Common myeloid progenitor, CD34-positive (primary cell): ENCODE data around the gene TNIK.

ENCODE experiments used
- CTCF ChIA-PET: fragments of 350-600 bp; sonication (Branson Sonifier 250); formaldehyde crosslinking; loops from one replicate; lab custom pipeline; 2021; ENCODE audit warnings: antibody characterized with exemption; lab: Charles Lee
- POLR2A ChIA-PET: fragments of 350-600 bp; sonication (Branson Sonifier 250); formaldehyde crosslinking; loops from one replicate; lab custom pipeline; 2021; ENCODE audit warnings: antibody characterized with exemption; lab: Charles Lee
- DNase-seq, 3 donors: peaks; one replicate each; pipeline versions ENCODE4 v3.0.0 to v3.0.0-alpha.2; 2013
- H3K27ac ChIP-seq, 2 experiments: 1 replicate in 1 of 2; 2 replicates in 1 of 2; pipeline ENCODE4 v1.7.0; 2013; ENCODE audit warnings: inconsistent platforms in 2 of 2, low read length in 2 of 2, mild to moderate bottlenecking in 2 of 2, low read depth in 1 of 2, moderate library complexity in 1 of 2; ENCODE audit not compliant: severe bottlenecking in 2 of 2, insufficient read depth in 1 of 2, poor library complexity in 1 of 2
- H3K27me3 ChIP-seq, 5 experiments: replicated peaks in 2 of 5; 1 replicate in 3 of 5; 2 replicates in 2 of 5; pipeline versions ENCODE4 v1.6.1 to v1.7.0; 2013; ENCODE audit warnings: low read length in 4 of 5, mild to moderate bottlenecking in 2 of 5, moderate library complexity in 2 of 5, inconsistent platforms in 1 of 5; ENCODE audit not compliant: insufficient read depth in 5 of 5, control insufficient read depth in 4 of 5
- H3K36me3 ChIP-seq, 4 experiments: 1 replicate in 2 of 4; 2 replicates in 2 of 4; pipeline versions ENCODE4 v1.6.1 to v1.7.0; 2013; ENCODE audit warnings: low read length in 3 of 4, control low read depth in 1 of 4, mild to moderate bottlenecking in 1 of 4; ENCODE audit not compliant: control insufficient read depth in 4 of 4, insufficient read depth in 4 of 4
- H3K4me1 ChIP-seq, 4 experiments: 1 replicate in 3 of 4; 2 replicates in 1 of 4; pipeline versions ENCODE4 v1.6.1 to v1.7.1; 2013; ENCODE audit warnings: low read length in 3 of 4, mild to moderate bottlenecking in 3 of 4, control low read depth in 1 of 4, inconsistent platforms in 1 of 4, moderate library complexity in 1 of 4; ENCODE audit not compliant: control insufficient read depth in 4 of 4, insufficient read depth in 4 of 4; ENCODE audit errors: control extremely low read depth in 1 of 4
- H3K4me3 ChIP-seq, 7 experiments: 1 replicate in 4 of 7; 2 replicates in 3 of 7; pipeline versions ENCODE4 v1.5.1 to v1.7.0; 2013; ENCODE audit warnings: mild to moderate bottlenecking in 7 of 7, low read length in 6 of 7, moderate library complexity in 6 of 7, inconsistent platforms in 2 of 7, low read depth in 2 of 7, control low read depth in 1 of 7; ENCODE audit not compliant: insufficient read depth in 4 of 7, control insufficient read depth in 1 of 7; ENCODE audit errors: extremely low read depth in 1 of 7
- H3K9me3 ChIP-seq, 5 experiments: 1 replicate in 4 of 5; 2 replicates in 1 of 5; pipeline versions ENCODE4 v1.6.1 to v1.7.1; 2013; ENCODE audit warnings: low read length in 4 of 5, mild to moderate bottlenecking in 2 of 5, inconsistent platforms in 1 of 5, low read depth in 1 of 5, moderate library complexity in 1 of 5; ENCODE audit not compliant: control insufficient read depth in 4 of 5, insufficient read depth in 2 of 5; ENCODE audit errors: control extremely low read depth in 1 of 5
- WGBS: methylation state at CpG from one replicate; pipeline ENCODE4 v1.1.5; 2013; ENCODE audit not compliant: insufficient coverage; 5-methylcytosine and 5-hydroxymethylcytosine counted together

Gene TNIK

GRCh38 chr3:171264758-171265157 is 195.4 kb downstream of the TNIK start:
- WGBS, result 98% methylated on average over 6 of the region's 6 CpGs

GRCh38 chr3:171262431-171262830 is 197.8 kb downstream of the TNIK start:
- ChIA-PET CTCF (interaction anchor here (1.4 kb wide), 1 partner anchor 48 kb away, joined by 6 read pairs; no protein-coding TSS in a partner anchor), POLR2A (no interaction called here)
- H3K9me3 ChIP-seq, result no peaks in the 10 kb centered on the region

More at GRCh38 chr3:171264758-171265157, 195.4 kb downstream of the TNIK start:
- CTCF ChIA-PET, result no interaction called here
- no peak overlapping the region for H3K4me3 ChIP-seq
- no peak for DNase-seq
- H3K4me1 ChIP-seq, result peaks cover 7 to 51% (median 18%) of the 10 kb centered on the region in 4 experiments
- POLR2A ChIA-PET, result no interaction called here
- no peaks in the 10 kb centered on the region for H3K9me3 ChIP-seq
- H3K36me3 ChIP-seq, result no peaks in the 10 kb centered on the region
- H3K27ac ChIP-seq, result no peak overlapping the region
- no peaks in the 10 kb centered on the region for H3K27me3 ChIP-seq

DNA sequence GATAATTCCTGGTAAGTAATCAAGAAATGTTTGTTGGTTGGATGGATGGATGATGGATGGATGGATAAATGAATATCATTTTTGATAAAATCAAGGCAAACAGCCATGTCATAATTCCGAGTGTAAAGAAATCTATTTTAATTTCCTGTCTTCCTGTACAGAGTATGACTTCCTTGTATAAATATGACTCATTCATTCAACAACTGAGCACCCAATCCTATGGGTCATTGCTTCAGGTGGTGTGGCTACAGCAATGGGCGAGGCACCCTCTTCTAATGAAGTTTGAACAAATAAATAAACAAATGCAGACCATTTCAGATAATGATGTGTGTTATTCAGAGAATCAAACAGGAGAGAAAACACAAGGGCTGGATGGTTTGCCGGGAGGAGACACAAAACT is 198.7 kb downstream of the TNIK start:
- Histone ChIP-seq H3K9me3 (no peaks in the 10 kb centered on the region), H3K36me3 (no peaks in the 10 kb centered on the region), H3K4me3 (no peak overlapping the region), H3K27me3 (no peaks in the 10 kb centered on the region), H3K4me1 (peaks cover 0 to 36% (median 9%) of the 10 kb centered on the region in 4 experiments), H3K27ac (no peak overlapping the region)
- POLR2A ChIA-PET, result no interaction called here
- WGBS, result no CpG with 5 or more reads among the region's 3 CpGs
- DNase-seq, result no peak
- CTCF ChIA-PET, result interaction anchor here (1.4 kb wide), 1 partner anchor 49 kb away, joined by 6 read pairs; no protein-coding TSS in a partner anchor

More at GRCh38 chr3:171262431-171262830, 197.8 kb downstream of the TNIK start:
- no peaks in the 10 kb centered on the region for H3K36me3 ChIP-seq
- no CpG with 5 or more reads among the region's 1 CpG for WGBS
- no peak overlapping the region for H3K27ac ChIP-seq
- H3K4me1 ChIP-seq, result peaks cover 7 to 46% (median 15%) of the 10 kb centered on the region in 4 experiments
- DNase-seq, result no peak
- H3K27me3 ChIP-seq, result no peaks in the 10 kb centered on the region
- no peak overlapping the region for H3K4me3 ChIP-seq

- Histone ChIP-seq H3K9me3 (no peaks in the 10 kb centered on the region), H3K27ac (no peak overlapping the region), H3K27me3 (no peaks in the 10 kb centered on the region), H3K4me1 (peaks cover 0 to 33% (median 3%) of the 10 kb centered on the region in 4 experiments), H3K36me3 (no peaks in the 10 kb centered on the region), H3K4me3 (no peak overlapping the region)
- WGBS, result no CpG with 5 or more reads among the region's 3 CpGs
- CTCF ChIA-PET, result interaction anchor here (0.8 kb wide), 1 partner anchor 16 kb away, joined by 3 read pairs; no protein-coding TSS in a partner anchor
- POLR2A ChIA-PET, result no interaction called here
- no peak for DNase-seq
These were observed 199.3 kb downstream of the TNIK start for GRCh38 chr3:171260899-171261298.

- POLR2A ChIA-PET, result no interaction called here
- WGBS, result no CpG with 5 or more reads among the region's 1 CpG
These were observed 199.7 kb downstream of the TNIK start for GRCh38 chr3:171260466-171260865.

DNA sequence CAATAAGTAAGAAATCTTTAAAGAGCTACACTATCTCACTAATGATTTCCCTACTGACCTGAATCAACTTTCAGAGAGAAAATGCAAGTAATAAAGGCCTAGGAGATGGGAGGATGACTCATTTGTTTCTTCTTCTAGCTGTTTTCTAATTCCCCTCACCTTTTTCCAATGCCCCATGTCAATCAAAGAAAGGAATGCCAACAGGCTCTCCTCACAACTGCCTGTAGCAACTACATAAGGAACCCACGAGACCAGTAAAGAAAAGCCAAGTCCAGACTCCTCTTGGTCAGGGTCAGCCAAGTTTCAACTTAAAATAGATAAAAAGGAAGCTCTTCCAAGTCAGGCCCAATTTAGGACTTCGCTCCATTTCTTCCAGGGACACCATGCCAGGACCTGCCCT is 201.9 kb downstream of the TNIK start:
- ChIA-PET POLR2A (interaction anchor here (0.6 kb wide), 1 partner anchor 37 kb away, joined by 3 read pairs; no protein-coding TSS in a partner anchor), CTCF (no interaction called here)
- DNase-seq, result no peak
- Histone ChIP-seq H3K27me3 (no peaks in the 10 kb centered on the region), H3K4me3 (no peak overlapping the region), H3K9me3 (no peaks in the 10 kb centered on the region), H3K27ac (no peak overlapping the region), H3K36me3 (no peaks in the 10 kb centered on the region), H3K4me1 (peaks cover 4 to 43% (median 16%) of the 10 kb centered on the region in 4 experiments)
- WGBS, result 100% methylated on average over 1 of the region's 2 CpGs

More at GRCh38 chr3:171260466-171260865, 199.7 kb downstream of the TNIK start:
- Histone ChIP-seq H3K9me3 (no peaks in the 10 kb centered on the region), H3K4me1 (peaks cover 0 to 33% (median 4%) of the 10 kb centered on the region in 4 experiments), H3K36me3 (no peaks in the 10 kb centered on the region), H3K4me3 (no peak overlapping the region), H3K27ac (no peak overlapping the region), H3K27me3 (no peaks in the 10 kb centered on the region)
- CTCF ChIA-PET, result interaction anchor here (0.8 kb wide), 1 partner anchor 16 kb away, joined by 3 read pairs; no protein-coding TSS in a partner anchor
- no peak for DNase-seq
